Panc1 (cell line): ENCODE data around the gene LHFPL2. TPM values are rescaled to one million over a fixed set of nuclear protein-coding genes. Genes with fewer than 3 reads are reported as not detected.

Experiments used
- ATAC-seq: fragments of 200-7000 bp; cut with Tn5 transposase; 2 replicates; pipeline ENCODE4 v1.9.1; 2020; ENCODE audit warnings: mild to moderate bottlenecking, moderate library complexity
- BruUV-seq: library from RNA; stranded (reverse); fragments of 400-500 nt; replicated peaks from 2 replicates; lab custom pipeline; 2021; lab: Mats Ljungman, UMichigan
- CTCF ChIA-PET: fragments of 300-600 bp; sonication (Branson Sonifier 250); formaldehyde crosslinking; loops from one replicate; lab custom pipeline; 2022; ENCODE audit warnings: antibody characterized with exemption; lab: Charles Lee
- POLR2A ChIA-PET: fragments of 300-600 bp; sonication (Branson Sonifier 250); formaldehyde crosslinking; loops from one replicate; lab custom pipeline; 2022; ENCODE audit warnings: antibody characterized with exemption; lab: Charles Lee
- DNase-seq: peaks from one replicate; pipeline ENCODE4 v3.0.0-alpha.2; 2010; ENCODE audit warnings: low read depth, low spot score
- H3K27ac ChIP-seq: 2 replicates; pipeline ENCODE4 v1.5.1; 2011; ENCODE audit warnings: mild to moderate bottlenecking, low read length, inconsistent platforms
- H3K27me3 ChIP-seq: fragments of 200-500 bp; sonication (Bioruptor generic); 2 replicates; pipeline ENCODE4 v1.6.0; 2014; ENCODE audit warnings: low read length, inconsistent platforms; ENCODE audit not compliant: control insufficient read depth, insufficient read depth
- H3K36me3 ChIP-seq: fragments of 200-500 bp; sonication (Bioruptor generic); 2 replicates; pipeline ENCODE4 v1.5.1; 2014; ENCODE audit warnings: inconsistent platforms, mild to moderate bottlenecking, low read length, moderate library complexity; ENCODE audit not compliant: control insufficient read depth, insufficient read depth
- H3K4me1 ChIP-seq: 2 replicates; pipeline ENCODE4 v1.5.1; 2011; ENCODE audit warnings: inconsistent platforms, mild to moderate bottlenecking, low read length, moderate library complexity; ENCODE audit not compliant: control insufficient read depth, insufficient read depth
- H3K4me3 ChIP-seq, 2 experiments: 2 replicates each; pipeline ENCODE4 v1.5.1; 2011 to 2012; ENCODE audit warnings: low read depth in 2 of 2, low read length in 2 of 2, mild to moderate bottlenecking in 2 of 2, inconsistent platforms in 1 of 2, moderate library complexity in 1 of 2
- H3K9me3 ChIP-seq: fragments of 200-500 bp; sonication (Bioruptor generic); 2 replicates; pipeline ENCODE4 v1.5.1; 2014; ENCODE audit warnings: low read depth, mild to moderate bottlenecking, inconsistent platforms, low read length, moderate library complexity; ENCODE audit not compliant: control insufficient read depth, insufficient read depth
- POLR2AphosphoS5 ChIP-seq: IDR thresholded peaks from 2 replicates; pipeline ENCODE4 v1.6.1; 2012; ENCODE audit warnings: mild to moderate bottlenecking, low read depth, low read length, moderate library complexity
- SIN3A ChIP-seq: IDR thresholded peaks from 2 replicates; pipeline ENCODE4 v1.6.1; 2012; ENCODE audit warnings: low read depth, mild to moderate bottlenecking, low read length, moderate library complexity, borderline replicate concordance; ENCODE audit not compliant: insufficient read depth
- TCF7L2 ChIP-seq: IDR thresholded peaks from 2 replicates; pipeline ENCODE4 v1.6.1; 2011; ENCODE audit warnings: mild to moderate bottlenecking, low read depth, low read length, inconsistent platforms
- in situ Hi-C: cut with HindIII; loops from 2 replicates; pipeline ENCODE4 v1.10.0; 2016; ENCODE audit warnings: low sequenced_read_pairs, low pct_unique_long_range_greater_than_20kb
- intact Hi-C: fragments of 100-400 bp; cut with micrococcal nuclease; formaldehyde crosslinking; loops from one replicate; pipeline ENCODE4 v1.10.0; 2022; ENCODE audit not compliant: unreplicated experiment
- total RNA-seq: library from RNA; stranded (reverse); gene quantifications from one replicate; pipeline ENCODE4 v1.2.1, GENCODE V29; 2021; ENCODE audit not compliant: unreplicated experiment
- TF ChIP-seq, protein P1 (sequence below), 2 experiments: IDR thresholded peaks; 2 replicates each; pipeline ENCODE4 v1.6.1; 2011 to 2012; ENCODE audit warnings: low read depth in 2 of 2, control low read depth in 1 of 2, low read length in 1 of 2, mild to moderate bottlenecking in 1 of 2, moderate library complexity in 1 of 2; ENCODE audit not compliant: insufficient read depth in 1 of 2
- TF ChIP-seq, protein P2 (sequence below): fragments of 450-650 bp; IDR thresholded peaks from 2 replicates; pipeline ENCODE4 v1.5.1; 2017; ENCODE audit warnings: mild to moderate bottlenecking

The LHFPL2 gene
- total RNA-seq, 1 experiment from 2014 or later = 25.8 TPM

DNA sequence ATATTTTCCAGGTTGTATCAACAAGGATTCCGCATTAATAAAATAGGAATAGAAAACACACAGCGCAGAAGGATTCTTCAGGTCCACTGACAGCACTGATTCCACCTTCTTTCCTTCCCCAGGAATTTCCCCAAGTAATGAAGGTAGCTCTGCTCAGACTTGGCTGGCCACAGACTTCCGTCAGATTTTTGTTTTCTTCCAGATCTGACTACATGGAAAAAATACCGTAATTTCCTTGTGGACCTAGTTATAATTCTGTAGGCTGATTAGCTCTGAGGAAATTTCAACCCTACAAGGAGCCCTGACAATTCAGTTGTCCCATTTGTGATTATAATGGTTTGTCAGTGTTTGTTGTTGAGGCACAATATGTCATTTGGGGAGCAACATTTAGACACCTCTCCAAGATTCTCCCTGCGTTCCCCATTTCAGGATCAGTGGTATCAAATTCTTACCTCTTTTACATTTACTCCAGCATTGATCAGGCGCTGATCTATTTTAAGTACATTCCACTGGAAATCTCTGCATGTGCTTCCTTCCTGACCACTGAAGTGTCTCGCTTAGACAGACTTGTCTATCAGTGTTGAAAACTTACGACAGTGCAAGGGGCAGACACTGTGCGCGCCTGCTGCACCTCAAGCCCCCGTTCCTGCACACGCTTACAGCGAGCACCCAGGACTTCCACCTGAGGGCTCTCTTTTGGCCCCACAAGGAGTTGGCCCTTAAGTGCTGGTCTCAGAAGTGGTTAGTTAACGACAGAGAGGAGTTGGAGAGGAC is 94.8 kb downstream of the LHFPL2 start:
- H3K4me1 ChIP-seq = no peaks in the 10 kb centered on the region
- no peak for ATAC-seq
- ChIA-PET CTCF (no interaction called here), POLR2A (no interaction called here)
- intact Hi-C loops (no loop called here), in situ Hi-C loops (no loop called here)
- no peaks in the 10 kb centered on the region for H3K36me3 ChIP-seq
- no peak overlapping the region for H3K4me3 ChIP-seq
- TF ChIP-seq TCF7L2 (no peak), POLR2AphosphoS5 (no peak), SIN3A (no peak)
- TF ChIP-seq, protein P1, sequence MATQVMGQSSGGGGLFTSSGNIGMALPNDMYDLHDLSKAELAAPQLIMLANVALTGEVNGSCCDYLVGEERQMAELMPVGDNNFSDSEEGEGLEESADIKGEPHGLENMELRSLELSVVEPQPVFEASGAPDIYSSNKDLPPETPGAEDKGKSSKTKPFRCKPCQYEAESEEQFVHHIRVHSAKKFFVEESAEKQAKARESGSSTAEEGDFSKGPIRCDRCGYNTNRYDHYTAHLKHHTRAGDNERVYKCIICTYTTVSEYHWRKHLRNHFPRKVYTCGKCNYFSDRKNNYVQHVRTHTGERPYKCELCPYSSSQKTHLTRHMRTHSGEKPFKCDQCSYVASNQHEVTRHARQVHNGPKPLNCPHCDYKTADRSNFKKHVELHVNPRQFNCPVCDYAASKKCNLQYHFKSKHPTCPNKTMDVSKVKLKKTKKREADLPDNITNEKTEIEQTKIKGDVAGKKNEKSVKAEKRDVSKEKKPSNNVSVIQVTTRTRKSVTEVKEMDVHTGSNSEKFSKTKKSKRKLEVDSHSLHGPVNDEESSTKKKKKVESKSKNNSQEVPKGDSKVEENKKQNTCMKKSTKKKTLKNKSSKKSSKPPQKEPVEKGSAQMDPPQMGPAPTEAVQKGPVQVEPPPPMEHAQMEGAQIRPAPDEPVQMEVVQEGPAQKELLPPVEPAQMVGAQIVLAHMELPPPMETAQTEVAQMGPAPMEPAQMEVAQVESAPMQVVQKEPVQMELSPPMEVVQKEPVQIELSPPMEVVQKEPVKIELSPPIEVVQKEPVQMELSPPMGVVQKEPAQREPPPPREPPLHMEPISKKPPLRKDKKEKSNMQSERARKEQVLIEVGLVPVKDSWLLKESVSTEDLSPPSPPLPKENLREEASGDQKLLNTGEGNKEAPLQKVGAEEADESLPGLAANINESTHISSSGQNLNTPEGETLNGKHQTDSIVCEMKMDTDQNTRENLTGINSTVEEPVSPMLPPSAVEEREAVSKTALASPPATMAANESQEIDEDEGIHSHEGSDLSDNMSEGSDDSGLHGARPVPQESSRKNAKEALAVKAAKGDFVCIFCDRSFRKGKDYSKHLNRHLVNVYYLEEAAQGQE (IDR thresholded peaks at IDR 0.05; ENCODE audit: insufficient read depth in 1 of 2, low read depth in 2 of 2, low read length in 1 of 2) = no peak
- no peak for DNase-seq
- no peaks in the 10 kb centered on the region for H3K27me3 ChIP-seq
- no peak overlapping the region for H3K27ac ChIP-seq
- H3K9me3 ChIP-seq = no peaks in the 10 kb centered on the region
- no TSS peak for BruUV-seq

DNA sequence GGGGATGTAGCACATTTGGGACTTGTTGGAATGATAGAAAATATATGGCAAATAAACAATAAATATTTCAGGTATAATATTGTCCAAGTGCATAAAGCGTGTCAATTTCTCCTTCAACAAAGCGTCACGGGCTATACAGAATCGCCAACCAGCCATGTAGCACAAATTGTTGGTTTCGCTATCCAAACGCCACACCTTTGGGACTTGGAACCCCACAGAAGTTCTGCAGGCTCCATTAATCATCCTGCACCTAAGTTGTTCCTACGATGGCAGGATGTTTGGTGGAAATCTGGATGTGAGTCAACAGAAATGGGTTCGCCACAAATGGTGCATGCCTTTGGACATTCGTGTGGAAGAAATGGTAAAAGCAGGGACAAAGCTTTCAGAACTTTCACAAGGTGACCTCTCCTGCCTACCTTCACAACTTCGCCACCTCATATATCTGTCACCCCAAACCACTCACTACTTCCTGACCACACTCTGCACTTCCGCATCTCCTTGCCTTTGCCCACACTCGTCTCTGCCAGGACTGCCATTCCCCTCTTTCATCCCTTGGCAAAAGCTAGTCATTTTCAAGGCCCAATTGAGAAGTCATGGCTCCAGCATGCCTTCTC is 95.7 kb downstream of the LHFPL2 start:
- H3K36me3 ChIP-seq = no peaks in the 10 kb centered on the region
- DNase-seq (no peak), ATAC-seq (no peak)
- intact Hi-C loops = no loop called here
- no peaks in the 10 kb centered on the region for H3K9me3 ChIP-seq
- H3K27ac ChIP-seq = no peak overlapping the region
- no peaks in the 10 kb centered on the region for H3K4me1 ChIP-seq
- no peaks in the 10 kb centered on the region for H3K27me3 ChIP-seq
- BruUV-seq = no TSS peak
- in situ Hi-C loops = no loop called here
- TF ChIP-seq, protein P2, sequence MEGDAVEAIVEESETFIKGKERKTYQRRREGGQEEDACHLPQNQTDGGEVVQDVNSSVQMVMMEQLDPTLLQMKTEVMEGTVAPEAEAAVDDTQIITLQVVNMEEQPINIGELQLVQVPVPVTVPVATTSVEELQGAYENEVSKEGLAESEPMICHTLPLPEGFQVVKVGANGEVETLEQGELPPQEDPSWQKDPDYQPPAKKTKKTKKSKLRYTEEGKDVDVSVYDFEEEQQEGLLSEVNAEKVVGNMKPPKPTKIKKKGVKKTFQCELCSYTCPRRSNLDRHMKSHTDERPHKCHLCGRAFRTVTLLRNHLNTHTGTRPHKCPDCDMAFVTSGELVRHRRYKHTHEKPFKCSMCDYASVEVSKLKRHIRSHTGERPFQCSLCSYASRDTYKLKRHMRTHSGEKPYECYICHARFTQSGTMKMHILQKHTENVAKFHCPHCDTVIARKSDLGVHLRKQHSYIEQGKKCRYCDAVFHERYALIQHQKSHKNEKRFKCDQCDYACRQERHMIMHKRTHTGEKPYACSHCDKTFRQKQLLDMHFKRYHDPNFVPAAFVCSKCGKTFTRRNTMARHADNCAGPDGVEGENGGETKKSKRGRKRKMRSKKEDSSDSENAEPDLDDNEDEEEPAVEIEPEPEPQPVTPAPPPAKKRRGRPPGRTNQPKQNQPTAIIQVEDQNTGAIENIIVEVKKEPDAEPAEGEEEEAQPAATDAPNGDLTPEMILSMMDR = no peak
- TF ChIP-seq, protein P1 (IDR thresholded peaks at IDR 0.05; ENCODE audit: insufficient read depth in 1 of 2, low read depth in 2 of 2, low read length in 1 of 2) = no peak
- CTCF ChIA-PET = no interaction called here
- no peak overlapping the region for H3K4me3 ChIP-seq
- POLR2A ChIA-PET = no interaction called here
